K562 (cell line): ENCODE results near the gene AJM1. TPM values are rescaled to one million over a fixed set of nuclear protein-coding genes. Genes with fewer than 3 reads are reported as not detected.

Source experiments
- BCOR ChIP-seq: fragments of 450-650 bp; IDR thresholded peaks from 2 replicates; pipeline ENCODE4 v1.6.1; 2016
- GATAD2A ChIP-seq: fragments of 450-650 bp; IDR thresholded peaks from 2 replicates; pipeline ENCODE4 v1.6.1; 2017
- KDM4B ChIP-seq, 2 experiments: fragments of 450-650 bp in 1 of 2; sonication (generic) in 1 of 2; IDR thresholded peaks; 2 replicates each; pipeline ENCODE4 v1.6.1; 2016 to 2017; ENCODE audit warnings: borderline replicate concordance in 2 of 2, antibody characterized with exemption in 1 of 2, low read depth in 1 of 2, mild to moderate bottlenecking in 1 of 2
- KDM5B ChIP-seq: fragments of 200-600 bp; sonication (generic); IDR thresholded peaks from 2 replicates; pipeline ENCODE4 v1.6.1; 2012; ENCODE audit warnings: low read depth, mild to moderate bottlenecking, moderate library complexity, low read length, control low read depth, inconsistent platforms; ENCODE audit not compliant: insufficient replicate concordance
- NFE2L1 ChIP-seq: fragments of 450-650 bp; IDR thresholded peaks from 2 replicates; pipeline ENCODE4 v1.6.1; 2016; ENCODE audit warnings: missing genetic modification characterization, low read depth, mild to moderate bottlenecking, missing compliant biosample characterization, moderate library complexity, borderline replicate concordance
- PHF21A ChIP-seq: fragments of 450-650 bp; IDR thresholded peaks from 2 replicates; pipeline ENCODE4 v1.6.1; 2017; ENCODE audit warnings: low read depth, borderline replicate concordance
- POU5F1 ChIP-seq: fragments of 150-350 bp; IDR thresholded peaks from 2 replicates; pipeline ENCODE4 v1.6.1; 2014; ENCODE audit warnings: borderline replicate concordance, low read length, low read depth, mild to moderate bottlenecking; ENCODE audit not compliant: partially characterized antibody
- TAF7 ChIP-seq: fragments of 450-650 bp; IDR thresholded peaks from 2 replicates; pipeline ENCODE4 v1.6.1; 2016; ENCODE audit warnings: missing genetic modification characterization, missing compliant biosample characterization
- TBP ChIP-seq: optimal IDR thresholded peaks from 2 replicates; pipeline ENCODE3; 2011; ENCODE audit warnings: low read depth, low read length, improper control_type of control experiment
- THRB ChIP-seq: fragments of 450-650 bp; formaldehyde crosslinking; conservative IDR thresholded peaks from 2 replicates; pipeline ENCODE4 v1.4.0; 2022; ENCODE audit warnings: mild to moderate bottlenecking, missing genetic modification characterization
- TRIM28 ChIP-seq: fragments of 450-650 bp; IDR thresholded peaks from 2 replicates; pipeline ENCODE4 v1.6.1; 2017
- ZBTB2 ChIP-seq: fragments of 450-650 bp; IDR thresholded peaks from 2 replicates; pipeline ENCODE4 v1.6.1; 2016; ENCODE audit warnings: antibody characterized with exemption
- ZBTB40 ChIP-seq, 2 experiments: fragments of 450-650 bp in 1 of 2; sonication (generic) in 1 of 2; formaldehyde crosslinking in 1 of 2; IDR thresholded peaks; 2 replicates each; pipeline versions ENCODE4 v1.7.1 to v1.9.0; 2016 to 2022; ENCODE audit warnings: inconsistent platforms in 1 of 2, mild to moderate bottlenecking in 1 of 2, missing genetic modification reagents in 1 of 2
- ZNF143 ChIP-seq: sonication (generic); formaldehyde crosslinking; IDR thresholded peaks from 2 replicates; pipeline ENCODE4 v1.9.0; 2022; ENCODE audit warnings: mild to moderate bottlenecking, missing genetic modification reagents
- ZNF76 ChIP-seq: fragments of 250-450 bp; sonication (Bioruptor Pico); IDR thresholded peaks from 2 replicates; pipeline ENCODE4 v1.4.0; 2020; ENCODE audit warnings: mild to moderate bottlenecking, moderate library complexity, borderline replicate concordance
- polyA plus RNA-seq, 8 experiments: library from polyadenylated mRNA; depleted of rRNA in 4 of 8; stranded (reverse) in 5 of 8; unstranded in 3 of 8; fragments of >200 nt; fragmentation: Nextera tagmentation in 2 of 8; fragmentation: Illumina TruSeq in 1 of 8; extraction: Ambion mirVana in 2 of 8; extraction: Trizol in 1 of 8; gene quantifications; 2 replicates each; pipeline versions ENCODE4 v1.2.1 to v1.2.3, GENCODE V29; 2011 to 2014; ENCODE audit warnings: inconsistent platforms in 1 of 8, missing spikeins in 1 of 8
- total RNA-seq, 7 experiments: library from RNA; depleted of rRNA in 6 of 7; stranded (reverse); fragments of >200 nt in 6 of 7; fragmentation: Illumina TruSeq in 2 of 7; extraction: Trizol in 2 of 7; gene quantifications; 2 replicates each; pipeline versions ENCODE4 v1.2.1 to v1.2.3, GENCODE V29; 2011 to 2021; ENCODE audit warnings: low replicate concordance in 1 of 7

The AJM1 gene
- total and polyA plus RNA-seq, 9 of the 15 experiments (the other 6 are each of a cell fraction or from before 2014, with no cell fraction given), result 0.01 to 3.7 (median 0.65) TPM; not detected in 1

GRCh38 chr9:136807281-136808074 is 34.8 kb upstream of the AJM1 start, which contains the start of gene RABL6 (continued):
- TF ChIP-seq THRB (CRISPR knock-in tag), result no peak
- TF ChIP-seq ZBTB40 (IDR thresholded peaks at IDR 0.05), result 0 out of 2 replicates have a peak, but pooled peaks have one; percentile 33
- no peak for TF ChIP-seq ZBTB40 (CRISPR knock-in tag; IDR thresholded peaks at IDR 0.05)
- 0 out of 2 replicates have a peak, but pooled peaks have one; percentile 33 for TF ChIP-seq ZNF76 (CRISPR knock-in tag)
- no peak for TF ChIP-seq NFE2L1 (tag)
- TF ChIP-seq ZBTB2, result peak; percentile 67
- TF ChIP-seq BCOR, result peak; percentile 24; the same call in 1 of the 2 replicates
- TF ChIP-seq POU5F1, result peak; percentile 81
- TF ChIP-seq TRIM28, result 0 out of 2 replicates have a peak, but pooled peaks have one; percentile 34
- no peak for TF ChIP-seq ZNF143 (CRISPR knock-in tag)
- no peak for TF ChIP-seq PHF21A
- TF ChIP-seq TBP, result peak; percentile 74
- TF ChIP-seq GATAD2A, result peak; percentile 50; the same call in 1 of the 2 replicates
- no peak for TF ChIP-seq KDM4B (IDR thresholded peaks at IDR 0.05; ENCODE audit: borderline replicate concordance in 2 of 2, low read depth in 1 of 2)
- TF ChIP-seq KDM5B, result peak; percentile 55
- no peak for TF ChIP-seq TAF7 (tag)
